B cell (primary cell): ENCODE measurements around the gene GALNT6. TPM values are rescaled to one million over a fixed set of nuclear protein-coding genes. Genes with fewer than 3 reads are reported as not detected.

ENCODE experiments used
- ATAC-seq: fragments of 200-7000 bp; cut with Tn5 transposase; one replicate; pipeline ENCODE4 v1.10.0; 2021; ENCODE audit warnings: low read depth, mild to moderate bottlenecking, moderate number of reproducible peaks, moderate library complexity
- CTCF ChIA-PET: fragments of 350-600 bp; sonication (Branson Sonifier 250); formaldehyde crosslinking; loops from one replicate; lab custom pipeline; 2021; ENCODE audit warnings: antibody characterized with exemption, inconsistent platforms; lab: Charles Lee
- POLR2A ChIA-PET: fragments of 350-600 bp; sonication (Branson Sonifier 250); formaldehyde crosslinking; loops from one replicate; lab custom pipeline; 2021; ENCODE audit warnings: antibody characterized with exemption; lab: Charles Lee
- DNase-seq: peaks from one replicate; pipeline ENCODE4 v3.0.0; 2013
- H2AFZ ChIP-seq: 2 replicates; pipeline ENCODE4 v1.6.1; 2012; ENCODE audit warnings: mild to moderate bottlenecking, low read depth, low read length; ENCODE audit not compliant: insufficient read depth, poor library complexity, severe bottlenecking
- H3K27ac ChIP-seq, 2 donors: 1 replicate in 1 of 2; 2 replicates in 1 of 2; pipeline ENCODE4 v1.5.1; 2012 to 2013; ENCODE audit warnings: low read length in 2 of 2, mild to moderate bottlenecking in 2 of 2, moderate library complexity in 1 of 2
- H3K27me3 ChIP-seq, 4 experiments: fragments of 200-600 bp in 1 of 4; sonication (generic) in 1 of 4; replicated peaks in 1 of 4; 1 replicate in 2 of 4; 2 replicates in 2 of 4; pipeline versions ENCODE4 v1.6.1 to v1.7.0; 2013 to 2016; ENCODE audit warnings: low read length in 3 of 4, mild to moderate bottlenecking in 2 of 4, mixed read lengths in 1 of 4, moderate library complexity in 1 of 4; ENCODE audit not compliant: insufficient read depth in 4 of 4, control insufficient read depth in 3 of 4; ENCODE audit errors: control extremely low read depth in 1 of 4
- H3K36me3 ChIP-seq, 2 experiments: replicated peaks in 1 of 2; 1 replicate in 1 of 2; 2 replicates in 1 of 2; pipeline versions ENCODE4 v1.6.1 to v1.7.1; 2013; ENCODE audit warnings: low read length in 1 of 2; ENCODE audit not compliant: insufficient read depth in 2 of 2, control insufficient read depth in 1 of 2; ENCODE audit errors: control extremely low read depth in 1 of 2, extremely low read depth in 1 of 2
- H3K4me1 ChIP-seq, 2 donors: fragments of 200-600 bp in 1 of 2; sonication (generic) in 1 of 2; 1 replicate in 1 of 2; 2 replicates in 1 of 2; pipeline versions ENCODE4 v1.5.1 to v1.6.1; 2013 to 2017; ENCODE audit warnings: low read length in 2 of 2; ENCODE audit not compliant: control insufficient read depth in 2 of 2, insufficient read depth in 2 of 2
- H3K4me2 ChIP-seq: replicated peaks from 2 replicates; pipeline ENCODE3; 2012; ENCODE audit warnings: mild to moderate bottlenecking, low read depth, low read length; ENCODE audit not compliant: poor library complexity, severe bottlenecking
- H3K4me3 ChIP-seq, 5 experiments: fragments of 200-600 bp in 1 of 5; sonication (generic) in 1 of 5; 1 replicate in 3 of 5; 2 replicates in 2 of 5; pipeline versions ENCODE4 v1.5.1 to v1.7.0; 2011 to 2016; ENCODE audit warnings: low read length in 4 of 5, mild to moderate bottlenecking in 4 of 5, low read depth in 2 of 5, control low read depth in 1 of 5, moderate library complexity in 1 of 5; ENCODE audit not compliant: insufficient read depth in 1 of 5; ENCODE audit errors: control extremely low read depth in 1 of 5, extremely low read depth in 1 of 5
- H3K79me2 ChIP-seq: fragments of 200-600 bp; sonication (generic); one replicate; pipeline ENCODE4 v1.6.0; 2016; ENCODE audit warnings: low read length; ENCODE audit not compliant: control insufficient read depth, insufficient read depth
- H3K9ac ChIP-seq: fragments of 200-600 bp; sonication (generic); 2 replicates; pipeline ENCODE4 v1.6.1; 2017; ENCODE audit warnings: mild to moderate bottlenecking, low read length, moderate library complexity
- H3K9me3 ChIP-seq, 3 donors: one replicate each; pipeline versions ENCODE4 v1.6.1 to v1.7.1; 2013; ENCODE audit warnings: low read length in 2 of 3; ENCODE audit not compliant: control insufficient read depth in 2 of 3, insufficient read depth in 1 of 3; ENCODE audit errors: control extremely low read depth in 1 of 3
- H4K20me1 ChIP-seq: 2 replicates; pipeline ENCODE4 v1.6.0; 2012; ENCODE audit warnings: mild to moderate bottlenecking, low read length; ENCODE audit not compliant: insufficient read depth, control insufficient read depth, poor library complexity, severe bottlenecking
- H3K27ac Mint-ChIP-seq: one replicate; pipeline ENCODE4 v1.8.0; 2021; ENCODE audit warnings: mixed read lengths
- H3K27me3 Mint-ChIP-seq: one replicate; pipeline ENCODE4 v1.8.0; 2021; ENCODE audit warnings: mixed read lengths
- H3K4me1 Mint-ChIP-seq: one replicate; pipeline ENCODE4 v1.8.0; 2021; ENCODE audit warnings: mixed read lengths
- H3K4me3 Mint-ChIP-seq: one replicate; pipeline ENCODE4 v1.8.0; 2021; ENCODE audit warnings: mixed read lengths
- H3K9me3 Mint-ChIP-seq: one replicate; pipeline ENCODE4 v1.8.0; 2022; ENCODE audit warnings: mixed read lengths; ENCODE audit not compliant: insufficient read depth
- EZH2 ChIP-seq: IDR thresholded peaks from 2 replicates; pipeline ENCODE4 v1.6.1; 2012; ENCODE audit warnings: borderline replicate concordance, low read depth, mild to moderate bottlenecking, moderate library complexity, low read length; ENCODE audit not compliant: insufficient read depth, poor library complexity, severe bottlenecking
- WGBS: methylation state at CpG from one replicate; pipeline ENCODE4 v1.1.5; 2013; ENCODE audit warnings: missing lambda C conversion rate; ENCODE audit not compliant: insufficient coverage; 5-methylcytosine and 5-hydroxymethylcytosine counted together
- intact Hi-C: fragments of 100-400 bp; cut with micrococcal nuclease; formaldehyde crosslinking; loops from one replicate; pipeline ENCODE4 v1.10.0; 2022
- polyA plus RNA-seq: library from polyadenylated mRNA; depleted of rRNA; stranded (reverse); fragments of >200 nt; gene quantifications from 2 replicates; pipeline ENCODE4 v1.2.3, GENCODE V29; 2012
- total RNA-seq, 2 donors: library from RNA; stranded (reverse); fragments of 120-200 nt in 1 of 2; gene quantifications; 1 replicate in 1 of 2; 2 replicates in 1 of 2; pipeline versions ENCODE4 v1.2.3 to v1.2.4, GENCODE V29; 2013 to 2022
- TF ChIP-seq, protein P1 (sequence below): fragments of 200-600 bp; IDR thresholded peaks from one replicate; pipeline ENCODE4 v1.8.0; 2022; ENCODE audit warnings: antibody characterized with exemption, mild to moderate bottlenecking

The GALNT6 gene
- total and polyA plus RNA-seq, 2 donors (not counting 1 experiment from before 2014, with no cell fraction given), result 9.0 to 10.3 TPM

DNA sequence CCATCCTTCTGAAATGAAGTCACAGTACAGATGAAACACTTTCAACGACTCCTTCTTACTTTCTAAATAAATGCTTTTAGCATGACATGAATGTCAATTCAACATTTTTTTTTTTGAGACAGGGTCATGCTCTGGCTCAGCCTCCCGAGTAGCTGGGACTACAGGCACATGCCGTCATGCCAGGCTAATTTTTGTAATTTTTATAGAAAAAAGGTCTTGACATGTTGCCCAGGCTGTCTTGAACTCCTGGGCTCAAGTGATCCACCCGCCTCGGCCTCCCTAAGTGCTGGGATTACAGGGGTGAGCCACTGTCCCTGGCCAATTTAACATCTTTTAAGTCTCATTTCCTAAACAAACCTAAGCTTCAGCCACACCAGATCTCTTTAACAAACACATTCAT lies 16.4 kb downstream of the GALNT6 start:
- Histone ChIP-seq H3K27me3 (no peaks in the 10 kb centered on the region), H3K4me1 (peaks cover 28 to 29% of the 10 kb centered on the region in 2 donors), H3K4me3 (no peak overlapping the region), H3K27ac (no peak overlapping the region), H3K4me2 (no peak overlapping the region), H3K9me3 (peaks cover 0 to 8% (median 0%) of the 10 kb centered on the region in 3 donors), H2AFZ (no peak overlapping the region), H3K36me3 (peaks cover 1 to 39% of the 10 kb centered on the region in 2 experiments), H4K20me1 (no peaks in the 10 kb centered on the region), H3K79me2 (peaks cover 19% of the 10 kb centered on the region), H3K9ac (no peak overlapping the region)
- ATAC-seq (no peak), DNase-seq (no peak)
- CTCF ChIA-PET, result interaction anchor here (0.6 to 1.1 kb wide), 2 partner anchors 9 to 97 kb away, joined by 3 read pairs; no protein-coding TSS in a partner anchor
- no peaks in the 10 kb centered on the region for H3K9me3 Mint-ChIP-seq
- 89% methylated on average over 4 of the region's 5 CpGs for WGBS
- no peak overlapping the region for H3K27ac Mint-ChIP-seq
- intact Hi-C loops, result no loop called here
- POLR2A ChIA-PET, result no interaction called here
- H3K4me1 Mint-ChIP-seq, result peaks cover 28% of the 10 kb centered on the region
- TF ChIP-seq, protein P1, sequence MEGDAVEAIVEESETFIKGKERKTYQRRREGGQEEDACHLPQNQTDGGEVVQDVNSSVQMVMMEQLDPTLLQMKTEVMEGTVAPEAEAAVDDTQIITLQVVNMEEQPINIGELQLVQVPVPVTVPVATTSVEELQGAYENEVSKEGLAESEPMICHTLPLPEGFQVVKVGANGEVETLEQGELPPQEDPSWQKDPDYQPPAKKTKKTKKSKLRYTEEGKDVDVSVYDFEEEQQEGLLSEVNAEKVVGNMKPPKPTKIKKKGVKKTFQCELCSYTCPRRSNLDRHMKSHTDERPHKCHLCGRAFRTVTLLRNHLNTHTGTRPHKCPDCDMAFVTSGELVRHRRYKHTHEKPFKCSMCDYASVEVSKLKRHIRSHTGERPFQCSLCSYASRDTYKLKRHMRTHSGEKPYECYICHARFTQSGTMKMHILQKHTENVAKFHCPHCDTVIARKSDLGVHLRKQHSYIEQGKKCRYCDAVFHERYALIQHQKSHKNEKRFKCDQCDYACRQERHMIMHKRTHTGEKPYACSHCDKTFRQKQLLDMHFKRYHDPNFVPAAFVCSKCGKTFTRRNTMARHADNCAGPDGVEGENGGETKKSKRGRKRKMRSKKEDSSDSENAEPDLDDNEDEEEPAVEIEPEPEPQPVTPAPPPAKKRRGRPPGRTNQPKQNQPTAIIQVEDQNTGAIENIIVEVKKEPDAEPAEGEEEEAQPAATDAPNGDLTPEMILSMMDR, result no peak
- TF ChIP-seq EZH2, result no peak
- H3K27me3 Mint-ChIP-seq, result no peaks in the 10 kb centered on the region
- H3K4me3 Mint-ChIP-seq, result no peak overlapping the region

DNA sequence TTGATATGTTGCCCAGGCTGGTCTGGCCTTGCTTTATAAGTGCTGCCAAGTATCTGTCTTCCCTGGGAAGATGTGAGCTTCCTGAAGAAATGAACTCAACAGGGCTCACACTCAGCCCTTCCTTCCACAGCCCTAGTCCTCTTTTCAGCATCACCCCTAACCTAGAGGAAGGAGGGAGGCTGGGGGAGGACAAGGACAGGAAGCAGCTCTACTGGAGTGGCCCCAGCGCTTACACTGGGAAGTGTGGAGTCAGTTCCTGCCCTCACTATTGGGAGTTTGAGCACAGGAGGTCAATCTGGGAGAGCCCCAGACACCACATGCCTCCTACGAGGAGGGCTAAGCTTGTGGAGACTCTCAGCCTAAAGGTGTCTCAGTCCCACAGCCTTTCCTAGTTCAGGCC lies 16.8 kb downstream of the GALNT6 start:
- intact Hi-C loops, result no loop called here
- Histone ChIP-seq H3K9me3 (peaks cover 0 to 8% (median 0%) of the 10 kb centered on the region in 3 donors), H3K79me2 (peaks cover 19% of the 10 kb centered on the region), H3K27me3 (no peaks in the 10 kb centered on the region), H3K4me1 (peaks cover 33 to 34% of the 10 kb centered on the region in 2 donors), H2AFZ (no peak overlapping the region), H3K36me3 (peaks cover 1 to 34% of the 10 kb centered on the region in 2 experiments), H3K9ac (no peak overlapping the region), H3K4me2 (no peak overlapping the region), H3K27ac (no peak overlapping the region), H4K20me1 (no peaks in the 10 kb centered on the region), H3K4me3 (no peak overlapping the region)
- Mint-ChIP-seq H3K9me3 (no peaks in the 10 kb centered on the region), H3K4me3 (no peak overlapping the region), H3K27ac (no peak overlapping the region), H3K27me3 (no peaks in the 10 kb centered on the region), H3K4me1 (peaks cover 33% of the 10 kb centered on the region)
- TF ChIP-seq EZH2, result no peak
- TF ChIP-seq, protein P1, result no peak
- POLR2A ChIA-PET, result interaction anchor here (0.6 kb wide), 1 partner anchor 192 kb away, joined by 3 read pairs; no protein-coding TSS in a partner anchor
- DNase-seq (no peak), ATAC-seq (no peak)
- CTCF ChIA-PET, result interaction anchor here (0.6 to 1.1 kb wide), 3 partner anchors 9 to 97 kb away, joined by 3 to 4 read pairs (median 3); no protein-coding TSS in a partner anchor
- 100% methylated on average over 2 of the region's 2 CpGs for WGBS
